HFF-Myc (cell line): ENCODE data around the gene GRN.

Experiments
- DNase-seq: peaks from one replicate; pipeline ENCODE4 v3.0.0-alpha.2; 2011; ENCODE audit warnings: low read depth; ENCODE audit errors: extremely low read depth
- H3K4me3 ChIP-seq: replicated peaks from 2 replicates; pipeline ENCODE4 v1.5.1; 2011; ENCODE audit warnings: low read depth, mild to moderate bottlenecking, control low read depth, low read length
- TF ChIP-seq, protein P1 (sequence below): IDR thresholded peaks from 2 replicates; pipeline ENCODE4 v1.5.1; 2012; ENCODE audit warnings: mild to moderate bottlenecking, low read depth, low read length, control low read depth; ENCODE audit errors: missing control alignments

Gene GRN

DNA sequence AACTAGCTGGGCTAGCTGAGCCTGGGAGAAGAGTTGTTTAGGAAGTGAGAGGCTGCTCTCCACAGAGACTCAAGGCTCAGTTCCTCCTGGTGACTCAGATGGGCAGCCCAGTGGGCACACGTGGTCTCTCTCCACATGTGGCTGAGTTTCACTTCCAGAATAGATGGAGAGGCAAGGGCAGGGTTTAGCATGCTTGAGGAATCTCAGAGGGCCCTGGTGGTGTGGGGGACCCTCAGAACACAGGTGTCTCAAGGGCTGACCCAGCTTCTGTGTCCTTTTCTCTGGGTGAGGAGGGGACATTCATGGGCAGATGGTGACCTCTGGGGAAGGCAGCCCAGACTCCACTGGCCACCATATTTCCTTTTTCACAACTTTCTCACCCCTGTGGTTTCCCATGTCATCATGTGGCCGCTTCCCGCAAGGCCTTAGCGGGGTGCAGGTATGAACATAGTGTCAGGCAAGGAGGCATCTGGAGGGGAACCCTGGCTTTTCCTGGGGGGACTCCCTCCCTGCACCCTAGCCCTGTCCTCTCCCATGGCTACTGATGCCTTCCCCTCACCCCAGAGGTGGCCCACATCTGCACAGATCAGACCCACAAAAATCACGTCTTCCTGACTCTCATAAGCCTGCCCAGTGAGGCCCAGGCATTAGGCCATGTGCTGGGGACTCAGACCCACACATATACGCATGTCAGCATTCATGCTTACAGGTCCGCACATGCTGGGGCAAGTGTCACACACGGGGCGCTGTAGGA is 3.3 kb downstream of the GRN start:
- H3K4me3 ChIP-seq: no peak overlapping the region
- TF ChIP-seq, protein P1, sequence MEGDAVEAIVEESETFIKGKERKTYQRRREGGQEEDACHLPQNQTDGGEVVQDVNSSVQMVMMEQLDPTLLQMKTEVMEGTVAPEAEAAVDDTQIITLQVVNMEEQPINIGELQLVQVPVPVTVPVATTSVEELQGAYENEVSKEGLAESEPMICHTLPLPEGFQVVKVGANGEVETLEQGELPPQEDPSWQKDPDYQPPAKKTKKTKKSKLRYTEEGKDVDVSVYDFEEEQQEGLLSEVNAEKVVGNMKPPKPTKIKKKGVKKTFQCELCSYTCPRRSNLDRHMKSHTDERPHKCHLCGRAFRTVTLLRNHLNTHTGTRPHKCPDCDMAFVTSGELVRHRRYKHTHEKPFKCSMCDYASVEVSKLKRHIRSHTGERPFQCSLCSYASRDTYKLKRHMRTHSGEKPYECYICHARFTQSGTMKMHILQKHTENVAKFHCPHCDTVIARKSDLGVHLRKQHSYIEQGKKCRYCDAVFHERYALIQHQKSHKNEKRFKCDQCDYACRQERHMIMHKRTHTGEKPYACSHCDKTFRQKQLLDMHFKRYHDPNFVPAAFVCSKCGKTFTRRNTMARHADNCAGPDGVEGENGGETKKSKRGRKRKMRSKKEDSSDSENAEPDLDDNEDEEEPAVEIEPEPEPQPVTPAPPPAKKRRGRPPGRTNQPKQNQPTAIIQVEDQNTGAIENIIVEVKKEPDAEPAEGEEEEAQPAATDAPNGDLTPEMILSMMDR: no peak
- DNase-seq: no peak

DNA sequence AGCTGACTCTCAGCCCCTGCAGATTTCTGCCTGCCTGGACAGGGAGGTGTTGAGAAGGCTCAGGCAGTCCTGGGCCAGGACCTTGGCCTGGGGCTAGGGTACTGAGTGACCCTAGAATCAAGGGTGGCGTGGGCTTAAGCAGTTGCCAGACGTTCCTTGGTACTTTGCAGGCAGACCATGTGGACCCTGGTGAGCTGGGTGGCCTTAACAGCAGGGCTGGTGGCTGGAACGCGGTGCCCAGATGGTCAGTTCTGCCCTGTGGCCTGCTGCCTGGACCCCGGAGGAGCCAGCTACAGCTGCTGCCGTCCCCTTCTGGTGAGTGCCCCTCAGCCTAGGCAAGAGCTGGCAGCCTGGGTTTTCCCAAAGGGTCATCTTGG is 3.9 kb downstream of the GRN start:
- no peak overlapping the region for H3K4me3 ChIP-seq
- no peak for DNase-seq
- TF ChIP-seq, protein P1: no peak

DNA sequence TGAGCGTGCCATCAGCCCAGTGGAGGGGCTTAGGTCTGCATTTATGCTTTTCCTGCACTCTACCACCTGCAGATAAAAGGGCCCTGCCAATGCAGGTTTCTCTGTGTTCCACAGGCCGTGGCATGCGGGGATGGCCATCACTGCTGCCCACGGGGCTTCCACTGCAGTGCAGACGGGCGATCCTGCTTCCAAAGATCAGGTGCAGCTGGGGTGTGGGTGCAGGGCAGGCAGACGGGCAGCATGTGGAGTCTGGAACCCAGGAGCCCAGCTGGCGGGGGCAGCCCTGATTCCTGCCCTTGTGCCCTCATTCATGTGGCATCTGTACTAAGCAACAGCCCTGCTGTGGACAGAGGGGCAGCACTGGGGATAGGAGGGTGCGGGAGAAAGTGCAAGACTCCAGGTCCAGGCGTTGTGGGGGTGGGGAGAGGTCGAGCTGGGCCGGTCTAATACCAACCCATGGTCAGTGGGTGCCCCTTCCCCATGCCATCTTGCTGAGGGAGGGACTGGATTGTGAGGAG is 4.5 kb downstream of the GRN start:
- TF ChIP-seq, protein P1: no peak
- DNase-seq: no peak
- H3K4me3 ChIP-seq: no peak overlapping the region

DNA sequence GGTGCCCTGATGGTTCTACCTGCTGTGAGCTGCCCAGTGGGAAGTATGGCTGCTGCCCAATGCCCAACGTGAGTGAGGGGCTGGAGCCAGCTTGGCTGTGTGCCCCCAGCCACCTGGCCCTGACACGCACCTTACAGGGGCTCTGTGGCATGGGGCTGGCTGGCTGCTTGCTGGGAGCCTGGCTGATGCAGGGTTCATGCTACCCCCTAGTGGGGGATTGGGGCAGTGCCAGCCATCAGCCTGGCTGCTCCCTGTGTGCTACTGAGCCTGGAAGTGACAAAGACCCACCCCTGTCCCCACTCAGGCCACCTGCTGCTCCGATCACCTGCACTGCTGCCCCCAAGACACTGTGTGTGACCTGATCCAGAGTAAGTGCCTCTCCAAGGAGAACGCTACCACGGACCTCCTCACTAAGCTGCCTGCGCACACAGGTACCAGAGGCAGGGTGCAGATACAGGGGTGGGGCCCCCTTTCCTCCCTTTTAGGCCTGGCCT is 5.7 kb downstream of the GRN start:
- TF ChIP-seq, protein P1: peak; percentile 84
- no peak for DNase-seq

DNA sequence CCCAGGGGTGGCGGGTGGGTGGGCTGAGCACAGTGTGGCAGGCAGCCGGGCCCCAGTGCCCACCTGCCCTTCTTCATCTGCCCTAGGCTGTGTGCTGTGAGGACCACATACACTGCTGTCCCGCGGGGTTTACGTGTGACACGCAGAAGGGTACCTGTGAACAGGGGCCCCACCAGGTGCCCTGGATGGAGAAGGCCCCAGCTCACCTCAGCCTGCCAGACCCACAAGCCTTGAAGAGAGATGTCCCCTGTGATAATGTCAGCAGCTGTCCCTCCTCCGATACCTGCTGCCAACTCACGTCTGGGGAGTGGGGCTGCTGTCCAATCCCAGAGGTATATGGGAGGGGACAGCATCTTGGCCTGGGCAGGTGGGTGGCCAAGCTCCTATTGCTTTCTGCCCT is 6.4 kb downstream of the GRN start:
- no peak overlapping the region for H3K4me3 ChIP-seq
- DNase-seq: no peak
- TF ChIP-seq, protein P1: no peak

More for the DNA sequence above, 5.7 kb downstream of the GRN start:
- no peak overlapping the region for H3K4me3 ChIP-seq

DNA sequence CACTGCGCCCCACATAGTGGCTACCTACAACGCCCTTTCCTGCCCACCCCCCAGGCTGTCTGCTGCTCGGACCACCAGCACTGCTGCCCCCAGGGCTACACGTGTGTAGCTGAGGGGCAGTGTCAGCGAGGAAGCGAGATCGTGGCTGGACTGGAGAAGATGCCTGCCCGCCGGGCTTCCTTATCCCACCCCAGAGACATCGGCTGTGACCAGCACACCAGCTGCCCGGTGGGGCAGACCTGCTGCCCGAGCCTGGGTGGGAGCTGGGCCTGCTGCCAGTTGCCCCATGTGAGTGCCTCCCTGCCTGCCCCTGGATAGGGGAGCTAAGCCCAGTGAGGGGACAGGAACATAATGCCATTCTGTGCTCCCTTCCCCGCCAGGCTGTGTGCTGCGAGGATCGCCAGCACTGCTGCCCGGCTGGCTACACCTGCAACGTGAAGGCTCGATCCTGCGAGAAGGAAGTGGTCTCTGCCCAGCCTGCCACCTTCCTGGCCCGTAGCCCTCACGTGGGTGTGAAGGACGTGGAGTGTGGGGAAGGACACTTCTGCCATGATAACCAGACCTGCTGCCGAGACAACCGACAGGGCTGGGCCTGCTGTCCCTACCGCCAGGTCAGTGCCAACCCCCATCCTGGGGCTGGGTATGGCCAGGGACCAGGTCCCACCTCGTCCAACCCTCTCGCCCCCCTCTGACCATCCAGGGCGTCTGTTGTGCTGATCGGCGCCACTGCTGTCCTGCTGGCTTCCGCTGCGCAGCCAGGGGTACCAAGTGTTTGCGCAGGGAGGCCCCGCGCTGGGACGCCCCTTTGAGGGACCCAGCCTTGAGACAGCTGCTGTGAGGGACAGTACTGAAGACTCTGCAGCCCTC is 7.1 kb downstream of the GRN start:
- H3K4me3 ChIP-seq: no peak overlapping the region
- TF ChIP-seq, protein P1: no peak
- DNase-seq: no peak
